Glomerular visceral epithelial cell (primary cell): Measurements from ENCODE around the gene SYT12.

Experiments
- DNase-seq: peaks from one replicate; pipeline ENCODE4 v3.0.0-alpha.2; 2016; ENCODE audit errors: extremely low spot score

The SYT12 gene

DNA sequence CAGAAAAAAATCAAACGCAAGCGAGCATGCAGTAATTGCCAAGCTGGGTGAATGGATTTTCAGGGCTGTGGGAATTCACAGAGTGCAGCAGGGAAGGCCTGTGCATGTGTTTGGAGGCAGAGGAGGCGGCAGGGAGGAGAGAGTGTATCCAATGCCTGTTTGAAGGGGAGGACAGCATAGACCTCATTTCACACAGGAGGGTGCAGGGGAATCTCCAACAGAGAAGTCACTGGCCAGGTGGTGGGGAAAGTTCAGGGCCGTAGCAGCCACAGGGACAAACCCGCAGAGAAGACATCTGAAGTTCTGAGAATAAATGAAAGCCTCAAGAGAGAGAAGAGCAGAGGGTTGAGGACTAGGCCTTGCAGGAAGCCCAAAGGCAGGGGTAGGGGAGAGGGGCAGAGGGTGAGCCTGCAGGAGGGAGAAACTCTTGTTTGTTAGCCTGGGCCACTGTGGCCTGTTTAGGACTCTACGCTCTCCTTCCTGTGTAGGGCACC lies 76.9 kb downstream of the SYT12 start:
- DNase-seq: no peak
